Small intestine (tissue), 7 donors: ENCODE measurements around the gene CACNB4. TPM values are rescaled to one million over a fixed set of nuclear protein-coding genes. Genes with fewer than 3 reads are reported as not detected.
"Not testable (repeated sequence)": the region's sequence is repeated elsewhere in the genome, so short reads cannot be mapped to it uniquely, and the experiment has no call there.

ENCODE experiments used
- DNase-seq, 2 donors: peaks; one replicate each; pipeline versions ENCODE4 v3.0.0 to v3.0.0-alpha.2; 2013
- FAIRE-seq: peaks from 2 replicates; lab custom pipeline; 2012; peaks lifted over from hg19 to GRCh38; lab: Jason Lieb, UNC
- H3K27ac ChIP-seq, 3 donors: one replicate each; pipeline ENCODE4 v1.5.1; 2013; ENCODE audit warnings: low read length in 2 of 3, mild to moderate bottlenecking in 2 of 3, control low read depth in 1 of 3, inconsistent platforms in 1 of 3, low read depth in 1 of 3, moderate library complexity in 1 of 3
- H3K27me3 ChIP-seq, 3 donors: one replicate each; pipeline ENCODE4 v1.6.1; 2013; ENCODE audit warnings: low read length in 3 of 3, inconsistent platforms in 1 of 3; ENCODE audit not compliant: control insufficient read depth in 3 of 3, insufficient read depth in 3 of 3
- H3K36me3 ChIP-seq, 3 donors: one replicate each; pipeline ENCODE4 v1.6.1; 2013; ENCODE audit warnings: low read length in 3 of 3, inconsistent platforms in 1 of 3, low read depth in 1 of 3, mild to moderate bottlenecking in 1 of 3, moderate library complexity in 1 of 3; ENCODE audit not compliant: control insufficient read depth in 3 of 3, insufficient read depth in 2 of 3
- H3K4me1 ChIP-seq, 3 donors: one replicate each; pipeline ENCODE4 v1.6.1; 2013; ENCODE audit warnings: low read length in 2 of 3, inconsistent platforms in 1 of 3, low read depth in 1 of 3, mild to moderate bottlenecking in 1 of 3, moderate library complexity in 1 of 3; ENCODE audit not compliant: control insufficient read depth in 3 of 3, insufficient read depth in 2 of 3
- H3K4me3 ChIP-seq, 3 donors: one replicate each; pipeline ENCODE4 v1.5.1; 2013; ENCODE audit warnings: low read length in 3 of 3, control low read depth in 1 of 3, inconsistent platforms in 1 of 3, low read depth in 1 of 3, mild to moderate bottlenecking in 1 of 3, moderate library complexity in 1 of 3
- H3K9me3 ChIP-seq, 2 donors: one replicate each; pipeline ENCODE4 v1.6.1; 2013; ENCODE audit warnings: low read depth in 1 of 2, low read length in 1 of 2; ENCODE audit not compliant: control insufficient read depth in 2 of 2, insufficient read depth in 1 of 2
- WGBS, 3 donors: extraction: QIAGEN DNeasy Blood & Tissue Kit; methylation state at CpG; one replicate each; pipeline ENCODE4 v1.1.7; 2013; 5-methylcytosine and 5-hydroxymethylcytosine counted together
- polyA plus RNA-seq, 4 donors: library from polyadenylated mRNA; stranded (reverse) in 3 of 4; unstranded in 1 of 4; fragments of 200-250 nt in 3 of 4; fragments of 120-200 nt in 1 of 4; gene quantifications; one replicate each; pipeline versions ENCODE4 v1.2.1 to v1.2.3, GENCODE V29; 2013
- donor health status: healthy with polysubstance abuse.
- donor health status: control.
- donor health status: control.
- donor health status: Bipolar disorder and iron deficiency.
- donor health status: healthy.

Gene CACNB4
- polyA plus RNA-seq, 4 donors: 0.27 to 1.3 (median 0.27) TPM; not detected in 1

- Histone ChIP-seq H3K4me3 (no peak overlapping the region), H3K27me3 (no peaks in the 10 kb centered on the region), H3K9me3 (no peaks in the 10 kb centered on the region), H3K4me1 (no peaks in the 10 kb centered on the region), H3K27ac (no peak overlapping the region), H3K36me3 (peaks cover 0 to 6% (median 0%) of the 10 kb centered on the region in 3 donors)
- FAIRE-seq (no peak), DNase-seq (no peak)
- WGBS, 3 donors: 96 to 100% (median 97%) methylated on average over 2 of the region's 2 CpGs
Measured at GRCh38 chr2:151796774-151797173, 302.1 kb downstream of the CACNB4 start.

GRCh38 chr2:151795646-151796240, 303.1 kb downstream of the CACNB4 start:
- no peak overlapping the region for H3K27ac ChIP-seq
- no peak for DNase-seq
- no peaks in the 10 kb centered on the region for H3K4me1 ChIP-seq
- no peak overlapping the region for H3K4me3 ChIP-seq
- no peaks in the 10 kb centered on the region for H3K27me3 ChIP-seq
- peaks cover 0 to 6% (median 0%) of the 10 kb centered on the region in 3 donors for H3K36me3 ChIP-seq
- FAIRE-seq: no peak
- 79 to 86% (median 84%) methylated on average over 4 of the region's 4 CpGs for WGBS, 3 donors
- H3K9me3 ChIP-seq: no peaks in the 10 kb centered on the region

DNA sequence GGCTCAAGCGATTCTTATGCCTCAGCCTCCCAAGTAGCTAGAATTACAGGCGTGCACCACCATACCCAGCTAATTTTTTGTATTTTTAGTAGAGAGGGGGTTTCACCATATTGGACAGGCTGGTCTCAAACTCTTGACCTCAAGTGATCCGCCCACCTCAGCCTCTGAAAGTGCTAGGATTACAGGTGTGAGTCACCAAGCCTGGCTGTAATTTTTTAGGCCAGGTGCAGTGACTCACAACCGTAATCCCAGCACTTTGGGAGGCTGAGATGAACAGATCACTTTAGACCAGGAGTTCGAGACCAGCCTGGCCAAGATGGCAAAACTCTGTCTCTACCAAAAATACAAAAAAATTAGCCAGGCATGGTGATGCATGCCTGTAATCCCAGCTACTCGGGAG, 304.4 kb downstream of the CACNB4 start:
- DNase-seq, H3K9me3 ChIP-seq, H3K4me3 ChIP-seq, H3K36me3 ChIP-seq, FAIRE-seq, H3K27ac ChIP-seq, H3K4me1 ChIP-seq, H3K27me3 ChIP-seq: not testable (repeated sequence)
- WGBS, 3 donors: 93 to 97% (median 95%) methylated on average over 6 of the region's 6 CpGs

DNA sequence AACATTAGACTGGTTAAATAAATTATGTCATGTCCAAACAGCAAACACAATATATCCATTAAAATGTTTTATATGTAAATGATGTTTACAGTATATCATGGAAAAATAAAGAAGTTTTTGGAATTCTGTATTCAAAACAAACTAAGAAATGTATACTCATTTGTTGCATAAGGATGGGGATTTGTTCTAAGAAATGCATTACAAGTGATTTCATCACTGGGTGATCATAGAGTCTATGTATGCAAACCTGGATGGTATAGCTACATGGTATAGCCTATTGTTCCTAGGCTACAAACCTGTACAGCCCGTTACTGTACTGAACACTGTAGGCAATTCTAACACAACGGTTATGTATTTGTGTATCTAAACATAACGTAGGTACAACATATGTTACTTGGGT, 305.7 kb downstream of the CACNB4 start:
- WGBS, 3 donors: 90 to 96% (median 94%) methylated on average over 3 of the region's 3 CpGs
- Histone ChIP-seq H3K4me3 (no peak overlapping the region), H3K9me3 (no peaks in the 10 kb centered on the region), H3K4me1 (no peaks in the 10 kb centered on the region), H3K27ac (no peak overlapping the region), H3K27me3 (no peaks in the 10 kb centered on the region), H3K36me3 (peaks cover 0 to 6% (median 0%) of the 10 kb centered on the region in 3 donors)
- DNase-seq: no peak
- FAIRE-seq: peak; percentile 5

GRCh38 chr2:151792589-151792988, 306.3 kb downstream of the CACNB4 start:
- H3K36me3 ChIP-seq: peaks cover 0 to 8% (median 0%) of the 10 kb centered on the region in 3 donors
- no peak for DNase-seq
- H3K27me3 ChIP-seq: no peaks in the 10 kb centered on the region
- no peak overlapping the region for H3K27ac ChIP-seq
- WGBS, 3 donors: 97 to 98% (median 97%) methylated on average over 4 of the region's 4 CpGs
- no peaks in the 10 kb centered on the region for H3K9me3 ChIP-seq
- no peak for FAIRE-seq
- H3K4me1 ChIP-seq: no peaks in the 10 kb centered on the region
- H3K4me3 ChIP-seq: no peak overlapping the region

DNA sequence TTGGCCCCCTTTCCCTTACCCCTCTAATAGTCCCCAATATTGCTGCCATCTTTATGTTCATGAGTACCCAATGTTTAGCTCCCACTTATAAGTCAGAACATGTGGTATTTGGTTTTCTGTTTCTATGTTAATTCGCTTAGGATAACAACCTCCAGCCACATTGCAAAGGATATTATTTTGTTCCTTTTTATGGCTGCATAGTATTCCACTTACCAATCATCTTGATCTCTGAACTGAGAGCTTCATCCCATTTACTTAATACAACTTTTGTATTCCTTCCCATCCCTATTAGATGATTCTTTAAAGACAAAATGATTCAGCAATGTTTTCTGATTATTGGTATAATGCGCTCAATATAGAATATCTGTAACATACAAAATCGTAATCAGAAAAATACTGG, 307.3 kb downstream of the CACNB4 start:
- Histone ChIP-seq H3K36me3 (peaks cover 0 to 8% (median 0%) of the 10 kb centered on the region in 3 donors), H3K27me3 (no peaks in the 10 kb centered on the region), H3K4me1 (no peaks in the 10 kb centered on the region), H3K9me3 (no peaks in the 10 kb centered on the region), H3K27ac (no peak overlapping the region), H3K4me3 (no peak overlapping the region)
- no peak for FAIRE-seq
- DNase-seq: no peak
- 97 to 99% (median 99%) methylated on average over 3 of the region's 3 CpGs for WGBS, 3 donors

GRCh38 chr2:151790689-151791088, 308.2 kb downstream of the CACNB4 start:
- Histone ChIP-seq H3K36me3 (peaks cover 0 to 8% (median 0%) of the 10 kb centered on the region in 3 donors), H3K27ac (no peak overlapping the region), H3K4me3 (no peak overlapping the region), H3K4me1 (no peaks in the 10 kb centered on the region), H3K27me3 (no peaks in the 10 kb centered on the region), H3K9me3 (no peaks in the 10 kb centered on the region)
- no peak for DNase-seq
- no peak for FAIRE-seq
- 100% methylated on average over 1 of the region's 1 CpG for WGBS, 3 donors

DNA sequence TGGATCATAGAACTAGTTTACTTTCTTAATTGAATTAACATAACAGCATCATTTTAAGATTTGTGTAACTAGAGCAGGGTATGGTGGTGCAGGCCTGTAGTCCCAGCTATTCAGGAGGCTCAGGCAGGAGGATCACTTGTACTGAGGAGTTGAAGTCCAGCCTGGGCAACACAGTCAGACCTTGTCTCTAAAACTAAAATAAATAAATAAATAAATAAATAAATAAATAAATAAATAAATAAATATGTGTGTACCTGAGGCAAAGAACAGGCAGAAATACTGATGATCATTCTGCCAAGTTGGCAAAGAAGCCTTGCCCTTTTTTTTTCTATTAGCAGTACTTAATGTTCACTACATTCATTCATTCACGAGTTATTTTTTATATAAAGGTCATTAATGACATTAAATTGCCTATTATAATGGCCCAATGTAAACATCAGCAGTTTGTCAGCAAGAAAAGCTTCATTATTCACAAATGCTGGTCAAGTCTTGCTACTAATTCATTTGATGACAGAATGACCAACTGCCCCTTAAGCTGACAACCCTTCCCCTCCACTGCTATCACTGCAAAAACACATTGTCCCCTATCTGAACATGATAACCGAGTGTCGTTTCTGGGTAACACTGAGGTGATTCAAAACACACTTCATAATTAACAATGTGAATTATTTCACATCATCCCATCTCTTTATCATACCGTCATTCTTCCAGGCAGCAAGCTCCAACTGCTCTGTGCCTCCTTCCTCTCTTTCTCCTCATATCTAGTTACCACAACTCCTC, 309.6 kb downstream of the CACNB4 start:
- WGBS, 3 donors: 88 to 92% (median 90%) methylated on average over 4 of the region's 4 CpGs
- H3K27ac ChIP-seq: no peak overlapping the region
- H3K27me3 ChIP-seq: no peaks in the 10 kb centered on the region
- H3K9me3 ChIP-seq: no peaks in the 10 kb centered on the region
- H3K4me3 ChIP-seq: no peak overlapping the region
- H3K36me3 ChIP-seq: peaks cover 0 to 8% (median 0%) of the 10 kb centered on the region in 3 donors
- DNase-seq (no peak), FAIRE-seq (no peak)
- H3K4me1 ChIP-seq: no peaks in the 10 kb centered on the region
